Islet precursor cell (in vitro differentiated cells): ENCODE data around the gene CD302.
"Not testable (repeated sequence)": the region's sequence is repeated elsewhere in the genome, so short reads cannot be mapped to it uniquely, and the experiment has no call there.

Experiments
- DNase-seq: peaks from one replicate; pipeline ENCODE4 v3.0.0-alpha.2; 2018

The CD302 gene, protein sequence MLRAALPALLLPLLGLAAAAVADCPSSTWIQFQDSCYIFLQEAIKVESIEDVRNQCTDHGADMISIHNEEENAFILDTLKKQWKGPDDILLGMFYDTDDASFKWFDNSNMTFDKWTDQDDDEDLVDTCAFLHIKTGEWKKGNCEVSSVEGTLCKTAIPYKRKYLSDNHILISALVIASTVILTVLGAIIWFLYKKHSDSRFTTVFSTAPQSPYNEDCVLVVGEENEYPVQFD

DNA sequence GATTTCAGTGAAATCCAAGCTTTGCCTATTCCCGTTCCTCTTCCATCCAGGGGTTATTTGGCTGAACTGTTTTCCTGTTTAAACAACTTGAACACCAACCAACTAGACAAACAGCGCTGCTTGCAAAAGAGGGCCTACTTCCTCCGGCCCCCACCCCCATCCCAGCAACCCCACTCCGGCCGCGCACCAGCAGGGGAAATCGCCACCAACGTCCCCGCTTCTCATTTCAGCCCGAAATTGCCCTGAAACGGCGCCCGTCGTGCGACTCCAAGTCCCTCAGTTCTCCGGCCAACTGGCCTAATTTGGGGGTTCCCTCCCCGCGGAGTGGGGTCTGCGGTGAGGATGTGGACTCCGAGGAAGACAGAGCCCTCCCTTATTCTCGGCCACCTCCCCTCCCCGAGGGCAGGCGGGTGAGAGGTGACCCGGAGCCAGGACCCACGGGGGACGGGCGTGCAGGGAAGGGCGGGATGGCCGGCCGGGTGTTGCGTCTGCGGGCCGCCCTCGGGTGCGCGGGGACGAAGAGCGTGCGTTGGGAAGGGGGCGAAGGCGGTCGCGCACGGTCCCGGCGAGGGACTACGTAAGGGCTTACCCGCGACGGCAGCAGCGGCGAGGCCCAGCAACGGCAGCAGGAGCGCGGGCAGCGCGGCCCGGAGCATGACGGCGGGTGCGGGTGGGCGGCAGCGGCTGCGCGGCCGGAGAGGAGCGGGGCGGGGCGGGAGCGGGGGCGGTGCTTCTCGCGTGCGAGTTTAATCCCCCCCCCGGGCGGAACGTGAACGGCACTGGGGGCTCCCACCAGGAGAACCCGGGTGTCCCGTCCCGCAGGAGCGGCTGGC lies at the start of gene CD302:
Gene CD302, minus strand, starts transcription at position 666 of the 833 bp plus-strand sequence. Its CDS starts 10 bp downstream, at position 656.
- peak; percentile 72 for DNase-seq

DNA sequence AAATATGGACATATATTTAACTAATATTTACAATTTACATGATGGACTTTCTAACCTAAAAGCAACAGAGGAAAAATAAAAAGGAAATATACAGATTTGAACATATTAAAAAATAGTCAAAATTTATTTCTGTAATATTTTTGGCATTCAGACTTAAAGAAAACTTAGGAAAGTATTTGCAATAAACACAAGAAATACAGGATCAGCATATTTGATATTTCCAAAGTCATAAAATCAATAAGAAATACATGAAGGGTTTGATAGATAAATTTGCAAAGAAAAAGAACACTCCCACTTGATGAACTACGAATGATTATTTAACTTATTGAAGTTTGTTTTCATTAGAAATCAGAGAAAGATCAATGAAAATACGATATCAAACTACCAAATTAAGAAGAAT lies 48.6 kb upstream of the CD302 start:
- no peak for DNase-seq

DNA sequence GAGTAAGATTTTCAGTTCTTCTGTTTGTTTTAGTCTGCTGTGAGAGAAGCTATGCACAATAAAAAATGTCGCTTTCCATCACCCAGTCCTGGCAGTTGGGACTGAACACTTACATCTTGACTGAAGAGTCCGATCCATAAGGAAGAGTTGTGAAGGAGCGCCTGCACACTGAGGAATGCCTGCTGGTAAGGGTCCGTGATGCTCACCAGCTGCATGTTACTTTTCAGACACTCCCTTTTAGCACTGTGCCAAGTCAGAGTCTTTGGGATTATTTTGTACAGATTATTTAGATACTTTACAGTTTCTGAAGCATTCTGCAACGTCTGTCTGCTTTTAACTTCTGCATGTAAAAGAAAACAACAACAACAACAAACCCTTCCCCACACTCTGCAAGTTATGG lies 42.6 kb upstream of the CD302 start:
- DNase-seq: no peak

DNA sequence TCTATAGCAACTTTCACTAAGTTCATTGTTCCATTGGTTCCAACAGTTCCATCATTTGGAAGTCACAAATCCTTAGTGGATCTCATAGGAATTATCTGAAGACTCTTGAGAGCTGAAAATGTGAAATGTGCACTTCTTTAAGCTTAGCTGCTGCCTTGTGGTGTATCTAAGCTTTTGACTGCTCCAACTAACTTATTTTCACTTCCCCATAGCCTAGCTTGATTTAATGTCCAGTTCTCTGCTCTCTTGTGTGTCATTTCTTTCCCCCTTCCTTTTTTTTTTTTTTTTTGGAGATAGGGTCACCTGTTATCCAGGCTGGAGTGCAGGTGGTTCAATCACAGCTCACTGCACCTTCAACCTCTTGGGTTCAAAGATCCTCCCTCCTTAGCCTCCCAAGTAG lies 34.9 kb upstream of the CD302 start:
- DNase-seq: no peak

DNA sequence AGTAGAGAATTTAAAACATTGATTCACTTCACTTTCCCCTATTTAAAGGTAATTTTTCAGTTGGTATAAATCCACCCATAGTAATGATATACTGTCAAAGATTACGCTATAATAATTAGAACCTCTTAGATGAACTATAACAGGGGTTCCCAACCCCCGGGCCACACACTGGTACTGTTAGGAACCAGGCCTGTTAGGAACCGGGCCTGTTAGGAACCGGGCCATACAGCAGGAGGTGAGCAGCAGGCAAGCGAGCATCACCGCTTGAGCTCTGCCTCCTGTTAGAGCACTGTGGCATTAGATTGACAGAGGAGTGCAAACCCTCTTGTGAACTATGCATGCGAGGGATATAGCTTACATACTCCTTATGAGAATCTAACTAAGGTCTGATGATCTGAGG lies 34.0 kb upstream of the CD302 start:
- no peak for DNase-seq

DNA sequence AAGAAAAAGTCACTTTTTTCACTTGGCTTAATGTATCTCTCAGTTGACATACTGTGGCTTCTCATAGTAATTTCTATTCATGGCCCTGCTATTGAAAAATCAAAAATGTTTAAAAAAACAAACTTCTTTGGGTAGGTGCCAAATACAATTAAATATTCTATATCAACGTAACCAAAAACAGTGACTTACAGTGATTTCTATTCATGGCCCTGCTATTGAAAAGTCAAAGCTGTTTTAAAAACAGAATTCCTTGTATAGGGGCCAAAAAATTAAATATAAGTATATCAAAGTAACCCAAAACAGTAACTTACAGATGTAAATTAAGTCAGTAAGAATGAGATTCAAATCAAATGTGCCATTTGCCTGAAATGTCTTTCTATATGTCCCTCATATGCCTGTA lies 31.4 kb upstream of the CD302 start:
- no peak for DNase-seq

DNA sequence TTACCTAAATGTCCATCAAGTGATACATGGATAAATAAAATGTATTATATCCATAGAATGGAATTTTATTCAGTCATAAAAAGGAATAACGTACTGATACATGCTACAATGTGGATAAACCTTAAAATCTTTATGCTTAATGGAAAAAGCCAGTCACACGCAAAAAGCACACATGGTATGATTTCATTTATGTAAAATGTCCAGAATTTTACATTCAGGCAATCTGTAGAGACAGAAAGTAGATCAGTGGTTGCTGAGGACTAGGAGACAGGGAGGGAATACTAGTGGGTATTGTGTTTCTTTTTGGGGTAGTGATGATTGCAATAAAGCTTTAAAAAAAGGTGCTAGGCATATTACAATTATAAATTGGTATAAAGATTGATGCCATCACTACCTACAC lies 30.7 kb upstream of the CD302 start:
- no peak for DNase-seq

DNA sequence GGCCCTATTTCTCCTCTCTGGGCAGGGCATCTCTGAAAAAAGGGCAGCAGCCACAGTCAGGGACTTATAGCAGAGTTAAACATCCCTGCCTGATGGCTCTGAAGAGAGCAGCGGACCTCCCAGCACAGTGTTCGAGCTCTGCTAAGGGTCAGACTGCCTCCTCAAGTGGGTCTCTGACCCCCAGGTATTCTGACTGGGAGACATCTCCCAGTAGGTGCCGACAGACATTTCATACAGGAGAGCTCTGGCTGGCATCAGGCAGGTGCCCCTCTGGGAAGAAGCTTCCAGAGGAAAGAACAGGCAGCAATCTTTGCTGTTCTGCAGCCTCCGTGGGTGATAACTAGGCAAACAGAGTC lies 24.4 kb upstream of the CD302 start:
- DNase-seq: not testable (repeated sequence)

DNA sequence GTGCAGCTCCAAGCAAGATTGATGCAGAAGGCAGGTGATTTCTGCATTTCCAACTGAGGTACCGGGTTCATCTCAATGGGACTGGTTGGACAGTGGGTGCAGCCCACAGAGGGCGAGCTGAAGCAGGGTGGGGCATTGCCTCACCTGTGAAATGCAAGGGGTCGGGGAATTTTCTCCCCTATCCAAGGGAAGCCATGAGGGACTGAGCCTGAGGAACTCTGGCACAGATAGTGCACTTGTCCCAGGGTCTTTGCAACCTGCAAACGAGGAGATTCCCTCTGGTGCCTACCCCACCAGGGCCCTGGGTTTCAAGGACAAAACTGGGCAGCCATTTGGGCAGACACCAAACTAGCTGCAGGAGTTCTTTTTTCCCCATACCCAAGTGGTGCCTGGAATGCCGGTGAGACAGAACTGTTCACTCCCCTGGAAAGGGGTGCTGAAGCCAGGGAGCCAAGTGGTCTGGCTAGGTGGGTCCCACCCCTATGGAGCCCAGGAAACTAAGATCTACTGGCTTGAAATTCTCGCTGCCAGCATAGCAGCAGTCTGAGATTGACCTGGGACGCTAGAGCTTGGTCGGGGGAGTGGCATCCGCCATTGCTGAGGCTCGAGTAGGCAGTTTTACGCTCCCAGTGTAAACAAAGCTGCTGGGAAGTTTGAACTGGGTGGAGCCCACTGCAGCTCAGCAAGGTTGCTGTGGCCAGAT lies 23.9 kb upstream of the CD302 start:
- DNase-seq: not testable (repeated sequence)

DNA sequence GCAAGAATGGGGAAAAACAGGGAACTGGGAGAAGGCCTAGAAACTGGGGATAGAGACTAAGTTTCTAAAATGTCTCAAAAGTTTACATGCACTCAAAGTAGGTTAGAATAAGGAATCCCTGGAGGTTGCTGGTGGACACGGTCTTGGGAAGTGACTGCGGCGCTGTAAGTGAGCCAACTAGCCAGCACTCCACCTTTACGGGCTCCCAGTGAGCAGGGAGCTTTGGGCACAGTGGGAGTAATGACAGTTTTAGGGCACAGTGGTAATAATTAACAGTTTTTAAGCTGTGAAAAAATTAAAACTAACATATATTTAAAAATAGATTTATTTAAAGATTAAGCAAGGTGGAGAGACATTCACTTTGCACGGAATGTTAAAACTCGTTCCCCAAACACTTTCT lies 20.9 kb upstream of the CD302 start:
- no peak for DNase-seq

DNA sequence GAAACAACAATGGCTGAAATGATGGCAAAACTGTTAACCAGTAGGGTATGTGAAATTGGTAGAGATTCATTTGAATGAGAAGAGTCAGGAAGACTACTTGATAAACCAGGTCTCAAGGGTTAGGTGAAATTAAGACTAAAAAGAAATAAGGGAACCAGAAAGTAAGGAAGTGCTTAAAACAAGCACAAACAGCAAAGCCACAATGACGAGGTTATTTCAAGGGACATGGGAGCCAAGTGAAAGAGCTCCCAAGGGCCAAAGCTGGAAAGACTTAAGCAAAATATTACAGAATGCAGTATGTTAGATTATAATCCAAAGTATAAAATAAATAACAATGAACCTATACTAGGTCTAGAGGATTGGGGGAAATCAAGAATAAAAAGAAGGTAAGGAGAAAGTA lies 19.3 kb upstream of the CD302 start:
- DNase-seq: no peak

DNA sequence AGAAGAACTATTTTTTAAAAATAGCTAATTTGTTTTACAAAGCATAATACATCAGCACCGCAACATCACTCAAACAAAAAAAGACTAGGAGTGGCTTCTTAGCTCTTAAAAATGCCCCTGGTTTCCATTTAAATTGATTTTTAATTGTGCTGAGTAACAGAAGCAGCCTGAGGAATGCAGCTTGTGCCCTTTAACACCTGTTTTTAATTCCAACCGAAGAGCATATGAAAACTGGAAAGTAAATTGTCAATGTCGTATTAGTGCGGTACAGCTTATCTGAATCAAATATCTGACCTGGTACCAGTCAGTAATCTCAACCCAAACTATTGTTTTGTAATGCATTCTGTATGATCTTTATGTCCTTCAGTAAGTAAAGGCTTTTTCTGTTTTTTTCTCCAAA lies 13.2 kb upstream of the CD302 start:
- no peak for DNase-seq

DNA sequence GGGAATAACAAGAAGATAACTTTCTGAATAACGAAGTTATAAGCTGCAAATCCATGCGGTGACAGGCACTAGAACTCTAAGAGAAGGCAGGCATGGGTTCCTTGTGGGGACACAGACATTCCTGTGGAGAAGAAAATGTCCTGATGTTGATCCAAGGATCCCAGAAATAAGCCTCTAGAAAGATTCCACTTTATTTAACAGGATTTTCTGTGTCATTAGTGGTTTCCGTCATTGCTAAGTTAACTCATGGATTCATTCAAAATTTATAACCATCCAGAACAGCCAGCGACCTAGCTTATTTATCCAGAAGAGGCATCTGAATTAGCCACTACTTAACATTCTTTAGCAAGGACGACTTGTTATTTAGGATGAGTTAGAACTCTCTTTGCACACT lies 10.0 kb upstream of the CD302 start:
- DNase-seq: no peak

DNA sequence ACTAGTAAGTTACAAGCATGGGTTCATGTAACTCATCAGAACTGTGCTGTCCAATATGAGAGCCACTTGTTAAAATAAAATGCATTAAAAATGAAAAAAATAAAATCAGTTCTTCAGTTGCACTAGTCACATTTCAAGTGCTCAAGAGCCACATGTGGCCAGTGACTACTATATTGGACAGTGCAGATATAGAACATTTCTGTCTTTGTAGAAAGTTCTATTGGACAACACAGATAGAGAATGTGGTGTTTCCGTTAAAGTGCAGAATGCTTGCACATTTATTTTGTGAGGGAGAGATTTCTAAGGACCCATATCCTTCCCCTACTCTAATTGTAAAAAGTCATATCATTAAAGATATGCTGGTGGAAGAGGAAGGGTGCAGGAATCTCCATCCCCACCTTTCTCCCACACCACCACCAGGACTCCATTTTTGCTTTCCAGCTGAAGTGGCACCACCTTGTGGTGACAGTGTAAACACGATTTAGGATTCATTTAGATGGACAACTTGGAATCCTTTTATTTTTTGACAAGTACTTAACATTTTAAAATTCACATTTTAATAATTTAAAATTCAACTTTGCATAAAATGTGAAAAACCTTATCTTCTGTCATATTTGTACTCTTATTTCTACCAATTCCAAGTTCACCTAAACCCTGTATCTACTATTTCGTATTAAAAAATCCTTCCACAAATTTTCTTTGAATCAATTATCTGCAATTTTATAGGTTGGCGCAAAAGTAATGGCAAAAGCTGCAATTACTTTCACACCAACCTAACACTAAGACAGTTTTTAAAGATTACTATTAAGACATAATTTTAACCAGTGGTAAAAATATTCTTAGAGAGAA lies 9.4 kb upstream of the CD302 start:
- peak; percentile 65 for DNase-seq

DNA sequence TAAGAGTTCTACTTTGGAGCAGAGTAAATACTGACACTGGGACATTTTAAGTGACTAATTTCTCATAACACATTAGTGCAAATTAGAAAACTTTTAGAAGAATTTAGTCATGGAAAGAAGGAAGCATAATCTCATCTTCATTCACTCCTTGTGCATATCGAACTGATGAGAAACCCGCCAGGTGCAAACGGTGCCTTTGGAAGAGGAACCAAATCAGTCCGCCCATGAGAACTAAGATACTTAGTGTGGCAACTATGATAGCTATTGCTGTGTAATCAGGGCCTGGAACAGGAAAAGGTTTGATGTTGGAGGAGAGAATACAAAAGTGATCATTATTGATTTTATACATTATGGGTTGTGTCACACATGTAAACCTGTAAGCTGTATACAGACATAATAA lies 6.9 kb upstream of the CD302 start:
- DNase-seq: no peak

DNA sequence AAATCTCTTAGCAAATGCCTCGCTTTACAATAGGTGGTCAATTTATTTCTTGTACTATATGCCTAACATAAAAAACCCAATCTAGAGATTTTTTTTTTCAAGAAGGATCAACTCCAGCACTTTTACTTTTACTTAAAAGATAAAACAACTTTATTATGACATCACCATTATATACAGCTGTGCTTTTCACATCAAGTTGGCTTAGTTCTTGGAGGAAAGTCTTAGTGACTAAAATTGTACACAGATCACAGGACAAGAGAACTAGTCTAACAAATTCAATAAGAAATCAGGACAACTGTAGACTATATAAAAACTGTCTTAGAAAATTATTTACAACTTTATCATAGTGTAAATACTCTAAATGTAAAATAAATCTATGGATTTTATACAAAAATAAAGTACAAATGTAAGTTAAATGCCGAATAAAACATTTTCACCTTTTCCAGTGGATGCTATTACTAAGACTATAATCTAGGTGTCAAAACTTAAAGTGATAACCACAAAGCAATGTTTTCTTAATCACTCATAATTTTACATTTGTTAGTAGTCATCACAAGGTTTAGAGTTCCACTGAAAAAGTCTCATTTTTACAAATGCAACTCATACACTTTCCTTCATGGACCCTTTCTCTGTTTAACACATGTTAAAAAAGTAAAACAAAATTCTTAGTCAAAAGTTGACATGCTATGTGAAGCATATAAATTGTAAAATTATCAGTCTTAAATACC lies 5.4 kb upstream of the CD302 start:
- no peak for DNase-seq

DNA sequence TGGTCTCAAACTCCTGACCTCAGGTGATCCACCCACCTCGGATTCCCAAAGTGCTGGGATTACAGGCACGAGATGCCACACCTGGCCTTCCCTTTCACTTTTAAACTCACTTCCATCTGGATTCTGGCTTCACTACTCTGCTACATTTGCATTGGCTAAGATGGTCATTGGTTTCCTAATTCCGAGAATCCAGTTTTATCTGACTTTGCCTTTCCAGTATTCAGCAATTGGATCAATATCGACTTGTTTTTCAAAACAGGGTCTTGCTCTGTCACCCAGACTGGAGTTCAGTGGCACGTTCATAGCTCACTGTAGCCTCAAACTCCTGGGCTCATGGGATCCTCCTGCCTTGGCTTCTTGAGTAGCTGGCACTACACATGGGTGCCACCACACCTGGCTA lies 4.7 kb upstream of the CD302 start:
- DNase-seq: no peak

DNA sequence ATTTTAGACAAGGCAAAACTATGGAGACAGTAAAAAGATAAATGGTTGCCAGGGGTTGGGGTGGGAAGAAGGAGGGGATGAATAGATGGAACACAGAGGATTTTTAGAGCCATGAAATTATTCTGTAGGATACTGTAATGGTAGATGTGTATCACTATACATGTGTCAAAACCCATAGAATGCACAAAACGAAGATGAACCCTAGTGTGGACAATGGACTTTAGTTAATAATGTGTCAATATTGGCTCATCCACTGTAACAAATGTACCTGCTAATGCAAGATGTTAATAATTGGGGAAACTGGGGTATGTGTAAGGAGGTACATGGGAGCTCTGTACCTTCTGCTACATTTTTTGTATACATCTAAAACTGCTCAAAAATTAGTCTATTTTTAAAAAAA lies 1.8 kb upstream of the CD302 start:
- no peak for DNase-seq

DNA sequence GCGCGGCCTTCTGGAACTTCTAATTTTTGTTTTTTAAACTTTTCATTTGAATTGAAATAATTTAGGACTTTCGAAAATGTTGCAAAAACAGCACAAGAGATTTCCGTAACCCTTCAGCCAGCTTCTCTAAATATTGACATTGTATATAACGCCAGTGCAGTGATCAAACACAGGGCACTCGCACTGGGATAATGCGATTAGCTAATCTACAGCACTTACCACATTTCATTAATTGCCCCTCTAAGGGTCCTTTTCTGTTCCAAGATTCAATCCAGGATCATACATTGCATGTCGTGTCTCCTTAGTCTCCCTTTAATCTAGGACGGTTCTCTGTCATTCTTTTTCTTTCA lies 343 bp upstream of the CD302 start:
- DNase-seq: no peak

DNA sequence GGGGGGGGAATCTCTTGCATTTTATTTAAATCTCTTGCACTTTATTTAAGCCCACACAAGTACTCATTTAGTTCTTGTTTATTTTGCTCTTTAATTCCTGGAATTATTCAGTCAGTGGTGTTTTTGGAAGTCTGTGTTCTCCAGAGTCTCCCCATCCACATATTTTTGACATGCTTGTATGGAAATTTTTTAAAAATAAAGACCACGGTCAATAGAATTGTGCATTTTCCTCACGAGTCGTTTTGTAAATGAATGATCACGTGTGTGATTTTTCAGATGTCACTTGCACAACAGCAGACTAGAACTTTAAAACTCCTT lies 824 bp downstream of the CD302 start:
- no peak for DNase-seq

DNA sequence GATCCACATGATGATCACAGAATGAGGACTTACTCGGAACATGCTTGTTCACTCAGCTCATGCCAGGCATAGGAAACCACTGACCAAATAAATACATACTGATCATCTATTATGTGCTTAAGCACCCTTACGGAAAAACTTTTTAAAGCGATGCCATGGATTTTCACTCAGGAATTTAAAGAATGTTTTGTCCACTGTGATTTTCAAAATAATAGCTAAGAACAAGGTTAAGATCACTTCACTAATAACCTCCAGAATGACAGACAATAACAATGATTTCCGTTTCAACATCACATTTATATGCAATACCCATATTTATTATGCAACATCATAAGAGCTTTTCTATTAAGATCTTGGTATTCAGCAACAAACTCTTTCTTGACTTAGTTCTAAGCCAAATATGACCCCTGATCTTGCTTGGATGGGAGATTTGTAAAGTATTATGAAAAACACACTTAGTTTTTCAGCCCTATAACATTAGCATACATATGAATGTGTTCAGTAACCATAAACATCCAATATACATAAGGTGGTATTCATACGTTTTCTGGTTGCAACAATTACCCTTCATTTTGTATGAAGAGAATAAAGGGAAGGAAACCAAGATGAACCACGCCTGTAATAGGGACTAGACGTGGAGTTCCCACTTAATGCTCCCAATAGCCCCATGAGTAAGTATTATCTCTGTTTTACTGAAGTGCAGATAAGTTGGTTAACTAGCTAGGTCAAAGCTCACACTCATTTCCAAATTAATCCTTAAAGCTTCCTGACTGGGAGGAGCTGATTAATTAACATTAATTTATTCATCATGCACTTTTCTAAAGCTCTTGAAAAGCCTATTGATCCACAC lies 1.9 kb downstream of the CD302 start:
- DNase-seq: no peak

DNA sequence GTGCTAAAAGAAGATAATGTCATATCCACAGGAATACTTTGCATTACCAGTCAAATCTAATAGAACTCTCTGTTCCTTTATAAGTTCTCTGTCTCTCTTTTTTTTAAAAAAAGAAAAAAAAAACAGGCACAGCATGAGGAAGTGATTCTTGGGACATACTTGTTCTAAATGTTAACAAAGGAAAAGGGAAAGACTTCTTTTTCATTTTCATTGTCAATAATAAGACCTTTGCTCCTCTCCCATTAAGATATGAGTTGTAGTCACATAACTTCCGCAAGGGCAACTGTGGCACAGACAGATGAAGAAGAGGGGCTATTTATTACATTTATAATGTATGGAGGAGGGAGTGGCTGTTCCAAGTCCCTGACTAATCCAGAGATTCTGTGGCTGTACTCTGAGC lies 4.7 kb downstream of the CD302 start:
- DNase-seq: no peak
